Superior temporal gyrus (tissue), 1 donor: ENCODE measurements around the gene PHF21B.
"Not testable (repeated sequence)": the region's sequence is repeated elsewhere in the genome, so short reads cannot be mapped to it uniquely, and the experiment has no call there.

Experiments
- DNase-seq: peaks from one replicate; pipeline ENCODE4 v3.0.0-alpha.2; 2016; ENCODE audit errors: extremely low spot score

PHF21B gene

GRCh38 chr22:44917372-44918165 lies 92.2 kb downstream of the PHF21B start:
- DNase-seq: no peak

GRCh38 chr22:44916281-44917231 lies 93.2 kb downstream of the PHF21B start:
- no peak for DNase-seq

- no peak for DNase-seq
These were observed 94.4 kb downstream of the PHF21B start for GRCh38 chr22:44915441-44915840.

DNA sequence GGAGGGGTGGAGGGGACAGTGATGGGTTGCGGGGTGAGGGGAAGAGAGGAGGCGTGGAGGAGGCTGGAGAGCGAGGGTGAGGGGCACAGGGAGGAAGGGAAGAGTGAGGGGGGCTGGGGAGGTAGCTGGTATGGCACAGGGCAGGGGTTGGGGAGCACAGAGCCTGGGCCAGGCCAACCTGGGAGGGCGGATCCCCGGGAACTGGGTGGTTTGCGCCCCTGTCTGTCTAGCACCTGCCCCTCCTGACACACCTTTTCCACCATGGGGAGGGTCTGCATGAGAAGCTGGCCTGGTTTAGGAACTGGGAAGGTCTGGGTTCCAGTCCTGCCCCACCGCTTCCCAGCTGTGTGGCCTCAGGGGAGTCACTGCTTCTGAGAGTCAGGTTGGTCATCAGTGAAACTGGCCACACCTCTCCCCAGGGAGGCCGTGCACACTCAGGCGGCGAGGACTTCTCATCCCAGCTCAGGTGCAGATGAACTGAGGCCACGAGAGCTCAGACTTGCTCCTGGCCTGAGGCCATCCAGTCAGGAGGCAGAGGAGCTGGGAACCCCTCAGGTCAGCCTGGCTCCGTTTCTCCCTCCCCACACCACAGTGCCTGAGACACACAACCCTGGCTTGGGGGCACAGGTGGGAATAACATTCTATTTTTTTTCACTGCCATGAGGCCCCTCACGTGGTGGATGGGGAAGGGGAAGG lies 95.6 kb downstream of the PHF21B start:
- DNase-seq: no peak

DNA sequence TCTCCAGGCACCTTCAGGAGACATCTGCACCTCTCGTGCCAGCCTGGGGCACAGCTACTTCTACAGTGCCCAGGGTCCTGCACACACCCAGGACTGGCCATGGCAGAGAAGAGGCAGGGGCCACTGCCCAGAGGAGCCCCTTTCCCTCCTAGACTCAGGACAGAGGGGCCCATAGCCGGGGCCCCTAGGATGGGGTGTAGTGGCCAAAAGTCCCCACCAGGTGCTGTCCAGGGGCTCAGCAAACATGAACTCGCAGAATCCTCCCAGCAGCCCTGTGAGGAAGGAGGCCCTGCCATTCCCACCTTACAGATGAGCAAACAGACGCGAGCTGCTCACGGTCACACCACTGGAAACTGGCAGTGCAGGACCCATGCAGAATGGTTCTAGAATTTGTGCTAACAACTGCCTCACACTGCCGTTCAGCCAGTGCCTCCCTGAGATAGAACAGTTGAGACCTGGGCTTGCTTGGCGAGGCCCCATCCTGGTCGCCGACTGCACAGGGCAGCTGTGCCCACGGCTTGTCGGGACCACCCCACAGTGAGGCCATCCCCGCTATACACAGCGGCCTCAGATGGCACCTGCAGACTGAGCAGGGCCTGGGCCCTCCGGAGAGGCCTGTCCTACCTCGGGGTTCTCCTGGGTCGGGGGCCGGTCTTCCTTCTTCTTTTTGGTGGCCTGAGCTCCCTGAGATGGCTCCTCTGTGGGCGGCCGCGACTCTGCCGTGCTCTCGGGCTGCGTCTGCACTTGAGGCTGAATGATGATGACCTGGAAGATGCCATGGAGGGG lies 96.4 kb downstream of the PHF21B start:
- DNase-seq: no peak

GRCh38 chr22:44909241-44909640 lies 100.6 kb downstream of the PHF21B start:
- DNase-seq: no peak

DNA sequence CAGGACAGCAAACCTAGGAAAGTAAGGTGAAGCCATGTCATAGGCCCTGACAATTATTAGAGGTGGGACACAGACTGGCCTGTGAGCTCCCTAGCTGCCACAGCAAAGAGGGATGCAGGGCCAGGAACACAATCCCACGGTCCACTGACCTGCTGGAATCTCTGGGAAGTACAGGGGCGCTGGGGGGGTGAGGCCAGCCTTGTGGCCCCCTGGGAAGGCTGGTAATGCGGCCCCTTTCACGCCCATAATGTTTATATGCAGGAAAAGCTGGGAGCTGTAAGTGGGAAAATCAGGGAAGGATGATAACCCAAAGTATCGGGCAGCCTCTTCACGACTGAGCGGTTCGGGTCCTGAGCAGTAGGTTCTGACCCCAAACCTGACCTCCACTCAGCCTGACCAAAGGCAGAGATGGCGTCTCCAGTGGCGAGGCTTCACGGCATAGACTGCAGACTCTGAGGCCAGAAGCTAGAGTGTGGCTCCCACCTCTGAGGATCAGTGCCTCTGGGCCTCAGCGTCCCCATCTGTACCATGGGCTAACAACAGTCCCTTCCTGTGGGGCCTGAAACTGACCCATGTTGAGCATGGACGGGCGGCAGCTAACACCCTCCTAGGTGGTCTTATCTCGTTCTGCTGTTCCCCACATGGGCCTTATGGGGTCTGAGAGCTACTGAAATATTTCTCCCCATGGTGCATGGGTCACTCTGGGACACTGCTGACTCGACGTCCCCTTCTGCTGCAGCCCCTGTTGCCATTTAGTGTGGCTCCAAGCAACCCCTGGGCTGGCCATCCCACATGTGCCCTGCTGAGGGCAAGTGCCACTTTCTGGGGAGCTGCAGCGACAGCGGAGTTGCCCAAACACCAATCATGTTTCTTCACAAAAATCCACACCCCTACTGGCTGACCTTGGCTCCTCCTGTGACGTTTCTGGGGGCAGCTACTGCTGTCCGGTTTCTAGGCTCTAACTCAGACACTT lies 101.8 kb downstream of the PHF21B start:
- no peak for DNase-seq

GRCh38 chr22:44906999-44907644 lies 102.7 kb downstream of the PHF21B start:
- no peak for DNase-seq

- DNase-seq: no peak
These were observed 103.4 kb downstream of the PHF21B start for GRCh38 chr22:44906248-44906936.

- DNase-seq: not testable (repeated sequence)
These were observed 105.2 kb downstream of the PHF21B start for GRCh38 chr22:44904492-44905152.

DNA sequence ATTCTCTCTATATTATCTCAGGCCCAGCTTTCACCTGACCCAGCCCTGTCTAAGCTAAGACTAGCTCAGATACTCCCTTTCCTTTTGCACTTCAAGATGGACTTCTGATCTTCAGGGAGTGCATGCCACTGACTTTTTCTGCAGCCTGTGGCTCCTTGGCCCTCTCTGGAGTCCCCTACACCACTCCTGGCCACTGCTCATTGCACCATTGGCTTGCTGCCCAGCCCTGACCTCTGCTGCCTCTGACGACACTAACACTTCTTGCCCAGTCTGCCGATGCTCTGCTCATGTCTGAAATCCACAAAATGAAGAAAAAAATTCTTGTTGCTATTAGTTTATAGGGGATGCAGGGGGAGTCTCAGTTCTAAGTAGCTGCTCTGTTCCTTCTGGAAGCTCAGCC lies 106.6 kb downstream of the PHF21B start:
- not testable (repeated sequence) for DNase-seq

DNA sequence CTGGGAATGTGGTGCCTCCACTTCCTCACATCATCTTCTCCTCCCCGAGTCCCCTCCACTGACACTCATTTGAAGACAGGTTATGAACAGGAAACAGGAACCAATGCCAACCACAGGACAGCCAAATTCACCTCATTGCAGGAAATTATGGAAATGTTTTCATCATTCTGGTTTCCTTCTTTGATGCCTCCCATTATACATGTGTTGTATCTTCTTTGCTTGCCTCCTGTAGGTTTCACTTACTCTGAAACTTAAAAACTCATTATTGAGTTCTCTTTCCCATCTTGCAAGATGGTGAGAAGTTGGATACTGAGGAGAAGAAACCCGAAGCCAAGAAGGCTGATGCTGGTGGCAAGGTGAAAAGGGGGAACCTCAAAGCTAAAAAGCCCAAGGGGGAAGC lies 108.5 kb downstream of the PHF21B start:
- DNase-seq: no peak

DNA sequence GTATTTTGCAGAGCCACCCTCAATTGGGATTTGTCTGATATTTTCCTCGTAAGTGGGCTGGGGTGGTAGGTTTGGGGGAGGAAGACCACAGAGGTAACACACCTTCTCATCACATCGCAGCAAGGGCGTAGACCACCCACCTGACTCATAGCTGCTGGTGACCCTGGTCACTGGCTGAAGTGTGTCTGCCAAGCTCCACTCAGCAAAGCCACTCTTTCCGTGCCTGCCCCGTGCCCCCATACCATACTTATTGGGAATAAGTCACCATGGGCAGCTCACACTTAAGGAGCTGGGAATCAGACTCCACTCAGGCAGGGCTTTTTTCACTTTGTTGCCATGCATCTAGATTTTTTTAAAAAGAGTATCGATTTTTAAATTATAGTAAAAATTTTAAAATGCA lies 111.6 kb downstream of the PHF21B start:
- DNase-seq: no peak

GRCh38 chr22:44895296-44896055 lies 114.3 kb downstream of the PHF21B start:
- DNase-seq: no peak

GRCh38 chr22:44894782-44895181 lies 115.0 kb downstream of the PHF21B start:
- DNase-seq: no peak

DNA sequence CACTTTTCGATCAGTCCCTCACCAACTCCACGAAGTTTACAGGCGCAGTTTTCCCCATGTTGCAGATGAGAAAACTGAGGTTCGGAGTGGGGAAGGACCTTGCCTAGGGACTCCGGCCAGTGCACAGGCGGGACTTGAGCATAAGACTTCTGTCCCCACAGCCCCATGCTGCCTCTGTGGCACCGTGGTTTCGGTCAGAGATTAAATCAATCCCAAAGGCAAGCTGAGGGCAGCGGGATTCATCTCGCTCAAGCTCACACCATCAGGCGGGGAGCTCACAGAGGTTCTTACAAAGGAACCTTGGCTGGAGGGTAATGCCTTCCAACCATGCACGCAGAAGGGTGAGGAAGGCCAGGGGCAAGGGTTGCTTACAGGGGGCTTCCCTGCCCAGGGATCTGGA lies 115.5 kb downstream of the PHF21B start:
- no peak for DNase-seq

DNA sequence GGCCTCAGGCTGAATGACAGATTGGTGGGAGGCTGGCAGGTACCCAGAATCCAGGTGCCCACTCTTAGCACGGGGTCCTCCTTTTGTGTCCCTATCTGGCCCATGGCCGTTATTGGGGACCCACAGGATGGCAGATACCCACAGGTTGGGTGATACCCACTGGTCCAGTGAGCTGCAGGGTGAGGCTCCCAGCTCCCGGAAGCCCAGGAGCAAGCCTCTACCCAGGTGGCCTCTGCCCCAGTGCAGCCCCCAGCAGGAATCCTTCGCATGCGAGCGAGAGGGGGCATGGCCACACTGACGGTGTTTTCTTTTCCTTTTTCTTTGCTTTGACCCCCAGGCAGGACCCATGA lies 116.1 kb downstream of the PHF21B start:
- DNase-seq: no peak
